ENCODE results near the gene GALNT2. TPM values are rescaled to one million over a fixed set of nuclear protein-coding genes. Genes with fewer than 3 reads are reported as not detected.

The GALNT2 gene
- total and polyA plus RNA-seq, 2 donors (not counting 1 experiment from before 2014, with no cell fraction given): 19.0 to 184 TPM

- peaks cover 89% of the 10 kb centered on the region for H3K79me2 ChIP-seq (ENCODE audit: control insufficient read depth, insufficient read depth, low read length)
- H3K27me3 Mint-ChIP-seq: no peaks in the 10 kb centered on the region
- intact Hi-C loops (cut with micrococcal nuclease): no loop called here
- peaks cover 17 to 18% of the 10 kb centered on the region in 2 donors for H3K4me1 ChIP-seq (ENCODE audit: control insufficient read depth in 2 of 2, insufficient read depth in 2 of 2, low read length in 2 of 2)
- H3K4me3 Mint-ChIP-seq: no peak overlapping the region
- H3K27ac Mint-ChIP-seq: no peak overlapping the region
- WGBS (ENCODE audit: insufficient coverage): 100% methylated on average over 1 of the region's 1 CpG
- H3K9ac ChIP-seq (ENCODE audit: low read length): no peak overlapping the region
- TF ChIP-seq CTCF (IDR thresholded peaks at IDR 0.05) (no peak), EZH2 (IDR thresholded peaks at IDR 0.05; ENCODE audit: borderline replicate concordance, insufficient read depth, low read depth, low read length, poor library complexity, severe bottlenecking) (no peak)
- H3K4me1 Mint-ChIP-seq: peaks cover 53% of the 10 kb centered on the region
- no peaks in the 10 kb centered on the region for H3K27me3 ChIP-seq (replicated peaks in 1 of 4; ENCODE audit: control extremely low read depth in 1 of 4, control insufficient read depth in 3 of 4, insufficient read depth in 4 of 4, low read length in 3 of 4)
- H3K27ac ChIP-seq (ENCODE audit: low read length in 2 of 2): no peak overlapping the region
- H3K4me2 ChIP-seq (replicated peaks; ENCODE audit: low read depth, low read length, poor library complexity, severe bottlenecking): no peak overlapping the region
- no peak overlapping the region for H3K4me3 ChIP-seq (ENCODE audit: control extremely low read depth in 1 of 5, extremely low read depth in 1 of 5, insufficient read depth in 1 of 5, low read depth in 2 of 5, low read length in 4 of 5)
- ChIA-PET CTCF (no interaction called here), POLR2A (no interaction called here)
- no peak for ATAC-seq (ENCODE audit: low read depth)
- H2AFZ ChIP-seq (ENCODE audit: insufficient read depth, low read depth, low read length, poor library complexity, severe bottlenecking): no peak overlapping the region
- peaks cover 0 to 2% of the 10 kb centered on the region in 2 experiments for H3K36me3 ChIP-seq (replicated peaks in 1 of 2; ENCODE audit: control extremely low read depth in 1 of 2, control insufficient read depth in 1 of 2, extremely low read depth in 1 of 2, insufficient read depth in 2 of 2, low read length in 1 of 2)
- H3K9me3 ChIP-seq (ENCODE audit: control extremely low read depth in 1 of 3, control insufficient read depth in 2 of 3, insufficient read depth in 1 of 3, low read length in 2 of 3): no peaks in the 10 kb centered on the region
- DNase-seq: no peak
- H3K9me3 Mint-ChIP-seq (ENCODE audit: insufficient read depth): no peaks in the 10 kb centered on the region
- peaks cover 61% of the 10 kb centered on the region for H4K20me1 ChIP-seq (ENCODE audit: control insufficient read depth, insufficient read depth, low read length, poor library complexity, severe bottlenecking)
Measured at GRCh38 chr1:230099465-230099864, 32.4 kb downstream of the GALNT2 start.

- Histone ChIP-seq H3K4me3 (ENCODE audit: control extremely low read depth in 1 of 5, extremely low read depth in 1 of 5, insufficient read depth in 1 of 5, low read depth in 2 of 5, low read length in 4 of 5) (no peak overlapping the region), H4K20me1 (ENCODE audit: control insufficient read depth, insufficient read depth, low read length, poor library complexity, severe bottlenecking) (peaks cover 61% of the 10 kb centered on the region), H3K9ac (ENCODE audit: low read length) (no peak overlapping the region), H3K4me1 (ENCODE audit: control insufficient read depth in 2 of 2, insufficient read depth in 2 of 2, low read length in 2 of 2) (peaks cover 18 to 26% of the 10 kb centered on the region in 2 donors), H3K9me3 (ENCODE audit: control extremely low read depth in 1 of 3, control insufficient read depth in 2 of 3, insufficient read depth in 1 of 3, low read length in 2 of 3) (no peaks in the 10 kb centered on the region), H3K27ac (ENCODE audit: low read length in 2 of 2) (no peak overlapping the region), H2AFZ (ENCODE audit: insufficient read depth, low read depth, low read length, poor library complexity, severe bottlenecking) (no peak overlapping the region), H3K36me3 (replicated peaks in 1 of 2; ENCODE audit: control extremely low read depth in 1 of 2, control insufficient read depth in 1 of 2, extremely low read depth in 1 of 2, insufficient read depth in 2 of 2, low read length in 1 of 2) (peaks cover 0 to 2% of the 10 kb centered on the region in 2 experiments), H3K4me2 (replicated peaks; ENCODE audit: low read depth, low read length, poor library complexity, severe bottlenecking) (no peak overlapping the region), H3K79me2 (ENCODE audit: control insufficient read depth, insufficient read depth, low read length) (peaks cover 89% of the 10 kb centered on the region), H3K27me3 (replicated peaks in 1 of 4; ENCODE audit: control extremely low read depth in 1 of 4, control insufficient read depth in 3 of 4, insufficient read depth in 4 of 4, low read length in 3 of 4) (no peaks in the 10 kb centered on the region)
- TF ChIP-seq EZH2 (IDR thresholded peaks at IDR 0.05; ENCODE audit: borderline replicate concordance, insufficient read depth, low read depth, low read length, poor library complexity, severe bottlenecking) (no peak), CTCF (IDR thresholded peaks at IDR 0.05) (no peak)
- Mint-ChIP-seq H3K27me3 (no peaks in the 10 kb centered on the region), H3K4me3 (no peak overlapping the region), H3K9me3 (ENCODE audit: insufficient read depth) (no peaks in the 10 kb centered on the region), H3K27ac (no peak overlapping the region), H3K4me1 (peaks cover 55% of the 10 kb centered on the region)
- ChIA-PET POLR2A (no interaction called here), CTCF (no interaction called here)
- no CpG with 5 or more reads among the region's 3 CpGs for WGBS (ENCODE audit: insufficient coverage)
- ATAC-seq (ENCODE audit: low read depth) (no peak), DNase-seq (no peak)
- intact Hi-C loops (cut with micrococcal nuclease): no loop called here
Measured at GRCh38 chr1:230100932-230101331, 33.9 kb downstream of the GALNT2 start.
